HG02938 (cell line): Measurements from ENCODE around the gene DNAJB11.
"Not testable (repeated sequence)": the region's sequence is repeated elsewhere in the genome, so short reads cannot be mapped to it uniquely, and the experiment has no call there.

Source experiments
- ATAC-seq: cut with Tn5 transposase; IDR thresholded peaks from one replicate; pipeline ENCODE4 v1.9.1; 2021; ENCODE audit warnings: mild to moderate bottlenecking, moderate library complexity; ENCODE audit not compliant: unreplicated experiment

Gene DNAJB11

GRCh38 chr3:186617036-186617946 lies 46.8 kb downstream of the DNAJB11 start:
- peak; percentile 87 for ATAC-seq

DNA sequence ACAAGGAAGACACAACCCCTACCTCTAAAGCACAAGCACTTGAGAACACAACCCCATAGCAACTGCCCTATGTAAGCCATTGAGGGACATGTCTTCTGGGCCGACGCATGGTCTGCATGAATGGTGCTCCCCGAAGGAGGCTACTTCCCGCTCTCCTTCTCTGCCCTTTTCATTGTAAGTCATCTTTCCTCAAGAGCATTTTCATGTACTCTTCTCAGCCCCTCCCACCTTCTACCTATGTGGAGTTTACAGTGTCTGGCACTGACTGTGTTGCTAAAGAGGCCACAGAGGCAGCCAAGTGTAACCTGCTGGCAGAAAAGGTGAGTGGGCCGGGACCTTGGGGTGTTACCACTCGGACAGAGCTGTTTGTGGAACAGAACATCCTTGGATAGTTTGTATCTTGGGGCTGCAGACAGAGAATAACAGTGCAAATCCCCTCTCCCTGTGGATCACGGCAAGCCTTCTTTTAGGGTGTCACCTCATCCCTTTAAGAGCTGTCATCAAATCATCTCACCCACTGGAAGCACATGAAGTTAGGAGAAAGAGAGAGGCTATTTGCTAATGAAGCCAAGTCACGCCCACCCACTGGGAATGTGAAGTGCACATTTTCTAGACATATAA lies 47.9 kb downstream of the DNAJB11 start:
- no peak for ATAC-seq

DNA sequence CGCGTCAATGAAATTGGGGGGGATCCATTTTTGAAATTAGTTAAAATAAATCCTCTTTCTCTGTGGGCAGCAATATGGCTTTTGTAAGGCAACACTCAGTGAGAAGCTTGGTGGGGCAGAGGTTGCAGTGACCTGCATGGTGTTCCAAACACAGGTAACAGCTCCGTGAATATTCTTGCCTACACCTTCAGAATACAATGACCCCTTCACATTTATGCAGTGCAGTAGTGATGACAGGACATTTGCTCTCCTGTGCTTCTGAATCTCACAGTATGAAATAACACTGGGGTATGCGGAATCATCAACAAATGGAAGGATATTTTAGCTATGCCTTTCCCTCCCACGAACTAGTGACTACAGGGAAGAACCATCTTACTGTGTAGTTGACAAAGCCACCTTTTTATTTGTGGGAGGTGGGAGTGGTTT lies 49.3 kb downstream of the DNAJB11 start:
- ATAC-seq = no peak

- ATAC-seq = no peak
Observed at GRCh38 chr3:186620213-186621092, 49.9 kb downstream of the DNAJB11 start.

- no peak for ATAC-seq
Observed at GRCh38 chr3:186621894-186622650, 51.6 kb downstream of the DNAJB11 start.

GRCh38 chr3:186622651-186623310 lies 52.3 kb downstream of the DNAJB11 start:
- no peak for ATAC-seq

DNA sequence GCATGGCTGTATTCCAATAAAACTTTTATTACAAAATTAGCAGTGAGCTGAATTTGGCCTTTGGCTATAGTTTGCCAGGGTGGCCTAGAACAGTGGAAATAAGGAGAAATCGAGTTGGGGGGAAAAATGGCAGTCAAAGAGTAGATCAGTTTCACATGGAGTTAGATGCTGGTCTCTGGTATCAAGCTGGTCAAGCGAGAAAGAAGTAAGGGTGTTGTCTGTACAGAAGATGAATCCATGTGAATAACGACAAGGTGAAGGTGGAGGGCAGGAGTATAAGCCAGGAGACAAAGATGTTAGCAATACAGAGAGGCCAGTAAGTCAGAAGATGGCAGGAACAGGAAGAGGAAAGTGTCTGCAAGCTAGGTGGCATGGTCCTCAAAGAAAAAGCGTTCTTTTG lies 54.1 kb downstream of the DNAJB11 start:
- ATAC-seq = no peak

DNA sequence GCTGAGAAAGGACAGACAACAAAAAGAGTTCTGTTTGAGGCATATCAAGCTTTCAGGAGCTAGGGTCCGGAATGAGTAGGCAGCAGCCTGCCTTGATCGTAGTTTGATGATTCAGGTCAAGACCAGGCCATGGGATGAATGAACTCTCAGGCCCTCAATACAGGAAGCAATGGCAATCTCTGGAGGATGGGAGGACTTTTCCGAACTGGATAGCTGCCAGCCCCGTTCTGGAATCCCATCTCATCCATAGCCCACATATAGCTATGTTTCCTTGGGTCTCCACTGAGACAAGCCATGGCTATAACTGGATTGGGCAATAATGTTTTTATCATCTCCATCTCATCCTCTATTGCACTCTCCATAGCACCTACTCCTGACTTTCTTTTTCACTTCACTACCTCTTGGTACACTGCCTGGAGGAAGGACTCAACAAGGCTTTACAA lies 55.1 kb downstream of the DNAJB11 start:
- no peak for ATAC-seq

GRCh38 chr3:186626254-186626847 lies 55.8 kb downstream of the DNAJB11 start:
- ATAC-seq = no peak

GRCh38 chr3:186627852-186628414 lies 57.4 kb downstream of the DNAJB11 start:
- ATAC-seq = no peak

DNA sequence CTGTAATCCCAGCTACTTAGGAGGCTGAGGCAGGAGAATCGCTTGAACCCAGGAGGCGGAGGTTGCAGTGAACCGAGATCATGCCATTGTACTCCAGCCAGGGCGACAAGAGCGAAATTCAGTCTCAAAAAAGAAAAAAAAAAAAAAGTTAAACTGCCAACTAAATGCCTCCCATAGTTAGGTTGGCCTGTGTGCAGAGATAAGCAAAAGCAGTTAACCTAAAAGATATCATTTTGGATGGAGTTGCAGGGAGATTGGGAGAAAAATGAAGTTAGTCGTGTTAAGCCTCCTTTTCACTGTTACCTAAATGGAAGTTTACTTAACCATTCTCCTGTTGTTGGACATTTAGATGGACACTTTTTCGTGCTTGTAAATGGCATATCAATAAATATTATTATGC lies 58.2 kb downstream of the DNAJB11 start:
- no peak for ATAC-seq

DNA sequence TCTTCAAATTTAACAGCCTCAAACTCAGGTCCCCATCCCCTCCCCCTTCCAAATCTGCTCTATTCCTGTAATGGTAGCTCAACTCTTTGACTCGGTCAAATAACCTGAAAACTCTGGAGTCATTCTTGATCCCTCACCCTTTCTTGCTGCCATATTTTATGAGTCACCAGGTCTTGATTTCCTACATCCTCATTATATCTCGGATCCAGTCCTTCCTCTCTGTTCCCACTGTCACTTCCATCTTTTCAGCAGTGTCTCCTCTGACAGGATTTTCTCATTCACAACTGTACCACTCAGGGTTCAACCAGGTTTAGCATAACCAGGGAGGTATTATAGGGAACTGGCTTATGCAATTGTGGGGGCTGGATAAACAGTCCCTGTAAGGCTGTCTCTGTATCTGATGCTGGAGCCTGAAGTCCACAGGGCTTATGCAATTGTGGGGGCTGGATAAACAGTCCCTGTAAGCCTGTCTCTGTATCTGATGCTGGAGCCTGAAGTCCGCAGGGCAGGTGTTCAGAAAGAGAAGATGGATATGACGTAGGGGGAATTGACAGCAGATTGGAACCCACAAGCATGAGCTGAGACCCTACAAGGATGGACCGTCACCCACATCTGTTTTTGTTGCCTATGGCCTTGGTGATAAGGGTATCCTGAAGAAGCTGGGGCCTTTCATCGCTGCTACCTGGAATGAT lies 60.6 kb downstream of the DNAJB11 start:
- ATAC-seq = no peak

DNA sequence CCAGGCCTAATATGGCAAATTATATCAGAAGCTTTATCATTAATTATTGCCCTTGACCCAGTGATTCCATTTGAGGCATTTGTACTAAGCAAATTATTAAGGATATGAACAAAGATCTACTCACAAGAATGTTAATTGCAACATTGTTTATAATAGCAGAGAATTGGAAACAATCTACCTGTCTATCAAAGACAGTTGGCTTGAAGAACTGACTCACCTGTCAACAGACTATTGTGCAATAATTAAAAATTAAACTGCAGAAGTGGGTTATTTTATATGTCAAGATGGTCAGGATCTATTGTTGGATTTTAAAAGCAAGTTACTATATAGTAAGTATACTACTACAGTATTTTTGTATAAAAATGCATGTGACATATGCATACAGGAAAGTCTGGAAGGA lies 63.0 kb downstream of the DNAJB11 start:
- ATAC-seq = no peak

GRCh38 chr3:186634207-186634606 lies 63.7 kb downstream of the DNAJB11 start:
- ATAC-seq = not testable (repeated sequence)
